SK-N-SH treated with all-trans-retinoic acid at 6 μM for 48 hours (cell line): Measurements from ENCODE around the gene ITPR2.

Experiments used
- ATAC-seq: fragments of 200-7000 bp; cut with Tn5 transposase; 3 replicates; pipeline ENCODE4 v1.9.1; 2020; ENCODE audit warnings: mild to moderate bottlenecking, moderate library complexity
- ARNTL ChIP-seq: fragments of 450-650 bp; formaldehyde crosslinking; IDR thresholded peaks from 2 replicates; pipeline ENCODE4 v1.5.0; 2020; ENCODE audit warnings: low read depth, mild to moderate bottlenecking, moderate library complexity, borderline replicate concordance
- BACH2 ChIP-seq: fragments of 250-450 bp; sonication (Bioruptor Pico); IDR thresholded peaks from 2 replicates; pipeline ENCODE4 v1.9.0; 2021; ENCODE audit warnings: mild to moderate bottlenecking, borderline replicate concordance
- CSDC2 ChIP-seq: fragments of 250-450 bp; sonication (Bioruptor Pico); IDR thresholded peaks from 2 replicates; pipeline ENCODE4 v1.5.0; 2020; ENCODE audit warnings: mild to moderate bottlenecking, moderate library complexity
- ESRRG ChIP-seq: fragments of 250-450 bp; sonication (Bioruptor Pico); IDR thresholded peaks from 2 replicates; pipeline ENCODE4 v1.6.1; 2021; ENCODE audit warnings: mild to moderate bottlenecking
- GLIS3 ChIP-seq: fragments of 250-450 bp; sonication (Bioruptor Pico); IDR thresholded peaks from 2 replicates; pipeline ENCODE4 v1.5.0; 2020; ENCODE audit warnings: mild to moderate bottlenecking, moderate library complexity
- ISL1 ChIP-seq: fragments of 250-450 bp; sonication (Bioruptor Pico); IDR thresholded peaks from 2 replicates; pipeline ENCODE4 v2.1.2; 2022; ENCODE audit warnings: mild to moderate bottlenecking, moderate library complexity
- OSR1 ChIP-seq: fragments of 250-450 bp; sonication (Bioruptor Pico); IDR thresholded peaks from 2 replicates; pipeline ENCODE4 v1.8.0; 2022; ENCODE audit warnings: moderate library complexity, mild to moderate bottlenecking, inconsistent platforms
- PPARA ChIP-seq: fragments of 250-450 bp; sonication (Bioruptor Pico); IDR thresholded peaks from 2 replicates; pipeline ENCODE4 v1.5.0; 2020; ENCODE audit warnings: mild to moderate bottlenecking, borderline replicate concordance
- RARB ChIP-seq: fragments of 250-450 bp; sonication (Bioruptor Pico); IDR thresholded peaks from 2 replicates; pipeline ENCODE4 v1.8.0; 2021; ENCODE audit warnings: mild to moderate bottlenecking, moderate library complexity
- SNAI2 ChIP-seq: fragments of 250-450 bp; sonication (Bioruptor Pico); IDR thresholded peaks from 2 replicates; pipeline ENCODE4 v1.5.0; 2020; ENCODE audit warnings: mild to moderate bottlenecking, moderate library complexity
- TCF4 ChIP-seq: fragments of 250-450 bp; sonication (Bioruptor Pico); IDR thresholded peaks from 2 replicates; pipeline ENCODE4 v1.8.0; 2021; ENCODE audit warnings: mild to moderate bottlenecking, moderate library complexity, borderline replicate concordance
- TOX ChIP-seq: fragments of 250-450 bp; sonication (Bioruptor Pico); IDR thresholded peaks from 2 replicates; pipeline ENCODE4 v1.8.0; 2021; ENCODE audit warnings: mild to moderate bottlenecking, moderate library complexity, borderline replicate concordance
- TSHZ2 ChIP-seq: fragments of 250-450 bp; sonication (Bioruptor Pico); IDR thresholded peaks from 2 replicates; pipeline ENCODE4 v1.5.0; 2020; ENCODE audit warnings: mild to moderate bottlenecking, moderate library complexity
- ZC3H10 ChIP-seq: fragments of 250-450 bp; sonication (Bioruptor Pico); IDR thresholded peaks from 2 replicates; pipeline ENCODE4 v1.5.1; 2021; ENCODE audit warnings: mild to moderate bottlenecking, moderate library complexity
- ZFP3 ChIP-seq: fragments of 250-450 bp; sonication (Bioruptor Pico); IDR thresholded peaks from 2 replicates; pipeline ENCODE4 v1.5.0; 2020; ENCODE audit warnings: mild to moderate bottlenecking, moderate library complexity
- ZFP30 ChIP-seq: fragments of 450-650 bp; formaldehyde crosslinking; IDR thresholded peaks from 2 replicates; pipeline ENCODE4 v1.5.0; 2022; ENCODE audit warnings: mild to moderate bottlenecking, moderate library complexity
- ZNF70 ChIP-seq: fragments of 450-650 bp; formaldehyde crosslinking; IDR thresholded peaks from 2 replicates; pipeline ENCODE4 v1.5.0; 2020; ENCODE audit warnings: mild to moderate bottlenecking, moderate library complexity
- ZNF8 ChIP-seq: fragments of 450-650 bp; formaldehyde crosslinking; IDR thresholded peaks from 2 replicates; pipeline ENCODE4 v1.5.0; 2020; ENCODE audit warnings: mild to moderate bottlenecking, moderate library complexity
- TF ChIP-seq, protein P1 (sequence below): fragments of 250-450 bp; sonication (Bioruptor Pico); IDR thresholded peaks from 2 replicates; pipeline ENCODE4 v1.5.1; 2020; ENCODE audit warnings: low read depth, mild to moderate bottlenecking, moderate library complexity
- TF ChIP-seq, protein P2 (sequence below): fragments of 250-450 bp; sonication (Bioruptor Pico); IDR thresholded peaks from 2 replicates; pipeline ENCODE4 v1.8.0; 2020; ENCODE audit warnings: mild to moderate bottlenecking, moderate library complexity, borderline replicate concordance
- TF ChIP-seq, protein P3 (sequence below): fragments of 250-450 bp; sonication (Bioruptor Pico); IDR thresholded peaks from 2 replicates; pipeline ENCODE4 v1.8.0; 2021; ENCODE audit warnings: low read depth, mild to moderate bottlenecking, moderate library complexity, borderline replicate concordance
- TF ChIP-seq, protein P4 (sequence below): fragments of 250-450 bp; sonication (Bioruptor Pico); IDR thresholded peaks from 2 replicates; pipeline ENCODE4 v1.5.1; 2021; ENCODE audit warnings: mild to moderate bottlenecking, moderate library complexity

Gene ITPR2

DNA sequence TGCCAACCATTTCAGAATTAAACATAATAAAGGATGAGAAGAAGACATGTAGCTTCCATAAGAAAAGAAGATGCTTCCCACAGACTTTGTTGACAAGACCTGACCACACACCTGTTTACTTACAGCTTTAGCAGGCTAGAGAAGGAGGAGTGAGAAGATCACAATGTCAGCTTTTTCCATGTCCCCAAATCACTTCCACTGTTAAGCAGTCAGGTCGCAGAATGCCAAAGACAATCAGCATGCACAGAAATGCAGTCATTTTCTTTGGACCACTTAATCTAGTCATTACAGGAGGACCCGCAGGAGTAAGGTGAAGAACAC, 322.7 kb downstream of the ITPR2 start:
- TF ChIP-seq ZFP3, result no peak
- TF ChIP-seq ARNTL (CRISPR knock-in tag), result no peak
- no peak for TF ChIP-seq SNAI2 (CRISPR knock-in tag)
- no peak for TF ChIP-seq ZC3H10 (CRISPR knock-in tag)
- TF ChIP-seq ZFP30 (CRISPR knock-in tag), result no peak
- TF ChIP-seq, protein P1, sequence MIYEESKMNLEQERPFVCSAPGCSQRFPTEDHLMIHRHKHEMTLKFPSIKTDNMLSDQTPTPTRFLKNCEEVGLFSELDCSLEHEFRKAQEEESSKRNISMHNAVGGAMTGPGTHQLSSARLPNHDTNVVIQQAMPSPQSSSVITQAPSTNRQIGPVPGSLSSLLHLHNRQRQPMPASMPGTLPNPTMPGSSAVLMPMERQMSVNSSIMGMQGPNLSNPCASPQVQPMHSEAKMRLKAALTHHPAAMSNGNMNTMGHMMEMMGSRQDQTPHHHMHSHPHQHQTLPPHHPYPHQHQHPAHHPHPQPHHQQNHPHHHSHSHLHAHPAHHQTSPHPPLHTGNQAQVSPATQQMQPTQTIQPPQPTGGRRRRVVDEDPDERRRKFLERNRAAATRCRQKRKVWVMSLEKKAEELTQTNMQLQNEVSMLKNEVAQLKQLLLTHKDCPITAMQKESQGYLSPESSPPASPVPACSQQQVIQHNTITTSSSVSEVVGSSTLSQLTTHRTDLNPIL (CRISPR knock-in tag), result no peak
- no peak for TF ChIP-seq ISL1
- no peak for TF ChIP-seq CSDC2 (CRISPR knock-in tag)
- TF ChIP-seq, protein P2, sequence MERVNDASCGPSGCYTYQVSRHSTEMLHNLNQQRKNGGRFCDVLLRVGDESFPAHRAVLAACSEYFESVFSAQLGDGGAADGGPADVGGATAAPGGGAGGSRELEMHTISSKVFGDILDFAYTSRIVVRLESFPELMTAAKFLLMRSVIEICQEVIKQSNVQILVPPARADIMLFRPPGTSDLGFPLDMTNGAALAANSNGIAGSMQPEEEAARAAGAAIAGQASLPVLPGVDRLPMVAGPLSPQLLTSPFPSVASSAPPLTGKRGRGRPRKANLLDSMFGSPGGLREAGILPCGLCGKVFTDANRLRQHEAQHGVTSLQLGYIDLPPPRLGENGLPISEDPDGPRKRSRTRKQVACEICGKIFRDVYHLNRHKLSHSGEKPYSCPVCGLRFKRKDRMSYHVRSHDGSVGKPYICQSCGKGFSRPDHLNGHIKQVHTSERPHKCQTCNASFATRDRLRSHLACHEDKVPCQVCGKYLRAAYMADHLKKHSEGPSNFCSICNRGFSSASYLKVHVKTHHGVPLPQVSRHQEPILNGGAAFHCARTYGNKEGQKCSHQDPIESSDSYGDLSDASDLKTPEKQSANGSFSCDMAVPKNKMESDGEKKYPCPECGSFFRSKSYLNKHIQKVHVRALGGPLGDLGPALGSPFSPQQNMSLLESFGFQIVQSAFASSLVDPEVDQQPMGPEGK (CRISPR knock-in tag), result no peak
- TF ChIP-seq RARB (CRISPR knock-in tag), result no peak
- no peak for TF ChIP-seq GLIS3 (CRISPR knock-in tag)
- no peak for TF ChIP-seq TOX (CRISPR knock-in tag)
- TF ChIP-seq, protein P3, sequence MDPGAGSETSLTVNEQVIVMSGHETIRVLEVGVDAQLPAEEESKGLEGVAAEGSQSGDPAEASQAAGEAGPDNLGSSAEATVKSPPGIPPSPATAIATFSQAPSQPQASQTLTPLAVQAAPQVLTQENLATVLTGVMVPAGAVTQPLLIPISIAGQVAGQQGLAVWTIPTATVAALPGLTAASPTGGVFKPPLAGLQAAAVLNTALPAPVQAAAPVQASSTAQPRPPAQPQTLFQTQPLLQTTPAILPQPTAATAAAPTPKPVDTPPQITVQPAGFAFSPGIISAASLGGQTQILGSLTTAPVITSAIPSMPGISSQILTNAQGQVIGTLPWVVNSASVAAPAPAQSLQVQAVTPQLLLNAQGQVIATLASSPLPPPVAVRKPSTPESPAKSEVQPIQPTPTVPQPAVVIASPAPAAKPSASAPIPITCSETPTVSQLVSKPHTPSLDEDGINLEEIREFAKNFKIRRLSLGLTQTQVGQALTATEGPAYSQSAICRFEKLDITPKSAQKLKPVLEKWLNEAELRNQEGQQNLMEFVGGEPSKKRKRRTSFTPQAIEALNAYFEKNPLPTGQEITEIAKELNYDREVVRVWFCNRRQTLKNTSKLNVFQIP (CRISPR knock-in tag), result no peak
- no peak for TF ChIP-seq BACH2 (CRISPR knock-in tag)
- no peak for TF ChIP-seq ZNF70 (CRISPR knock-in tag)
- TF ChIP-seq TSHZ2, result no peak
- TF ChIP-seq, protein P4, sequence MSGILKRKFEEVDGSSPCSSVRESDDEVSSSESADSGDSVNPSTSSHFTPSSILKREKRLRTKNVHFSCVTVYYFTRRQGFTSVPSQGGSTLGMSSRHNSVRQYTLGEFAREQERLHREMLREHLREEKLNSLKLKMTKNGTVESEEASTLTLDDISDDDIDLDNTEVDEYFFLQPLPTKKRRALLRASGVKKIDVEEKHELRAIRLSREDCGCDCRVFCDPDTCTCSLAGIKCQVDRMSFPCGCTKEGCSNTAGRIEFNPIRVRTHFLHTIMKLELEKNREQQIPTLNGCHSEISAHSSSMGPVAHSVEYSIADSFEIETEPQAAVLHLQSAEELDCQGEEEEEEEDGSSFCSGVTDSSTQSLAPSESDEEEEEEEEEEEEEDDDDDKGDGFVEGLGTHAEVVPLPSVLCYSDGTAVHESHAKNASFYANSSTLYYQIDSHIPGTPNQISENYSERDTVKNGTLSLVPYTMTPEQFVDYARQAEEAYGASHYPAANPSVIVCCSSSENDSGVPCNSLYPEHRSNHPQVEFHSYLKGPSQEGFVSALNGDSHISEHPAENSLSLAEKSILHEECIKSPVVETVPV (CRISPR knock-in tag), result no peak
- TF ChIP-seq ZNF8, result no peak
- no peak for TF ChIP-seq OSR1 (CRISPR knock-in tag)
- no peak for TF ChIP-seq PPARA

GRCh38 chr12:26507613-26508012, 325.4 kb downstream of the ITPR2 start:
- no peak for ATAC-seq
- TF ChIP-seq BACH2 (CRISPR knock-in tag), result no peak
- TF ChIP-seq TCF4, result no peak
- no peak for TF ChIP-seq CSDC2 (CRISPR knock-in tag)
- TF ChIP-seq SNAI2 (CRISPR knock-in tag), result no peak
- TF ChIP-seq, protein P2 (CRISPR knock-in tag), result no peak
- TF ChIP-seq GLIS3 (CRISPR knock-in tag), result no peak
- TF ChIP-seq ZNF70 (CRISPR knock-in tag), result no peak
- TF ChIP-seq TSHZ2, result no peak
- no peak for TF ChIP-seq ZNF8
- no peak for TF ChIP-seq ZFP30 (CRISPR knock-in tag)
- TF ChIP-seq ESRRG (CRISPR knock-in tag), result no peak
- no peak for TF ChIP-seq OSR1 (CRISPR knock-in tag)
- no peak for TF ChIP-seq PPARA
- TF ChIP-seq ZC3H10 (CRISPR knock-in tag), result no peak
- TF ChIP-seq, protein P4 (CRISPR knock-in tag), result no peak
- TF ChIP-seq, protein P3 (CRISPR knock-in tag), result no peak
- TF ChIP-seq RARB (CRISPR knock-in tag), result no peak

More for the DNA sequence above, 322.7 kb downstream of the ITPR2 start:
- ATAC-seq, result no peak
